ENCODE measurements around the gene SHISAL1. TPM values are rescaled to one million over a fixed set of nuclear protein-coding genes. Genes with fewer than 3 reads are reported as not detected.

Gene SHISAL1
- total RNA-seq, 2 experiments from 2014 or later, result not detected

- H3K27ac Mint-ChIP-seq, result no peak overlapping the region
- peaks cover 8% of the 10 kb centered on the region for H3K27me3 Mint-ChIP-seq
- no peak overlapping the region for H3K4me3 Mint-ChIP-seq
- DNase-seq, result no peak
- POLR2A ChIA-PET, result no interaction called here
- H3K4me1 Mint-ChIP-seq, result no peaks in the 10 kb centered on the region
- ATAC-seq (ENCODE audit: low read depth), result no peak
- H3K9me3 Mint-ChIP-seq, result no peaks in the 10 kb centered on the region
- no peaks in the 10 kb centered on the region for H3K36me3 Mint-ChIP-seq
These were observed 14.2 kb downstream of the SHISAL1 start for GRCh38 chr22:44298406-44299091.

- H3K27me3 Mint-ChIP-seq, result peaks cover 8% of the 10 kb centered on the region
- H3K36me3 Mint-ChIP-seq, result no peaks in the 10 kb centered on the region
- no peak overlapping the region for H3K27ac Mint-ChIP-seq
- no peak for DNase-seq
- H3K4me1 Mint-ChIP-seq, result no peaks in the 10 kb centered on the region
- H3K9me3 Mint-ChIP-seq, result no peaks in the 10 kb centered on the region
- no peak overlapping the region for H3K4me3 Mint-ChIP-seq
- no peak for ATAC-seq (ENCODE audit: low read depth)
- POLR2A ChIA-PET, result no interaction called here
These were observed 15.2 kb downstream of the SHISAL1 start for GRCh38 chr22:44297470-44298061.

GRCh38 chr22:44295406-44295805, 17.3 kb downstream of the SHISAL1 start:
- H3K27ac Mint-ChIP-seq, result no peak overlapping the region
- ATAC-seq (ENCODE audit: low read depth), result no peak
- no peaks in the 10 kb centered on the region for H3K4me1 Mint-ChIP-seq
- no peaks in the 10 kb centered on the region for H3K9me3 Mint-ChIP-seq
- H3K27me3 Mint-ChIP-seq, result peaks cover 8% of the 10 kb centered on the region
- DNase-seq, result no peak
- no peak overlapping the region for H3K4me3 Mint-ChIP-seq
- no peaks in the 10 kb centered on the region for H3K36me3 Mint-ChIP-seq
- POLR2A ChIA-PET, result no interaction called here

DNA sequence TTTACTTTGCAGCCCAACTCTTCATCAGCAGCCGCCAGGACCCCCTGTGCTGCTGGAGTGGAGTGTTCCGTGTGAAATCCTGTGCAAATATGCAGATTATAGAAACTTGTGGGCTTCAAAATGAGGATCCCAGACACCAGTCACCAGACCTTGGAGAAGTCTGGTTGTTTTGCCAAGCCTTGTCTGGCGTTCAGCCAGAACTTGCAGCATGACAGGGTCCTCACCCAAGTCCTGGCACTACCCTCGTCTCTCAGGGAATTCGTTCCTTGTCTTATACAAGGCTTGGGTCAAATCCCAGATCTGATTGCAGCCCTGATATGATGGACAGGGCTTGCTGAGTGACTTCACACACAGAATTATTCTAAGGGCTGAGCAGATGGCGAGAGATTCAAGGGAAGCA, 18.9 kb downstream of the SHISAL1 start:
- H3K9me3 Mint-ChIP-seq, result no peaks in the 10 kb centered on the region
- H3K36me3 Mint-ChIP-seq, result no peaks in the 10 kb centered on the region
- DNase-seq (no peak), ATAC-seq (ENCODE audit: low read depth) (no peak)
- no peaks in the 10 kb centered on the region for H3K27me3 Mint-ChIP-seq
- no peak overlapping the region for H3K4me3 Mint-ChIP-seq
- no peaks in the 10 kb centered on the region for H3K4me1 Mint-ChIP-seq
- no peak overlapping the region for H3K27ac Mint-ChIP-seq
- POLR2A ChIA-PET, result no interaction called here

DNA sequence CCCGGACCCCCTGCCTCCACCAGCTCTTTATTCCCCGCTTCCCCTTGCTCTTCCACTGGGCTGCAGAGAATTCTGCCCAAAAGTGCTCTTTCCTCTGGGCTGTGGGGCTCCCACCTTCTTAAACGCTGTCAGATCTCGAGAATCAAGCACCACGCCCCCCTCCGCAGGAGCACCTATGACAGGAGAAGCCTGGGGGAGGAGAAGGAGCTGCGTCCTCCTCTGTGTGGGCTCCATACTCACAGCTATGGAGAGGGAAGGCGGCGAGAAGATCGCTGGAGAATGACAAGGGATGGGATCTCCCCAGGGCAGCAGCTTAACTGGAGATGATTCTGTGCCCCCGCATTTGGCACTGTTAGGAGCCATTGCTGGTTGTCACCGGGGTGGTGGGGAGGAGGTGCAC, 19.7 kb downstream of the SHISAL1 start:
- Mint-ChIP-seq H3K27me3 (no peaks in the 10 kb centered on the region), H3K4me3 (no peak overlapping the region), H3K36me3 (no peaks in the 10 kb centered on the region), H3K27ac (no peak overlapping the region), H3K9me3 (no peaks in the 10 kb centered on the region), H3K4me1 (no peaks in the 10 kb centered on the region)
- POLR2A ChIA-PET, result no interaction called here
- ATAC-seq (ENCODE audit: low read depth), result no peak
- DNase-seq, result no peak

DNA sequence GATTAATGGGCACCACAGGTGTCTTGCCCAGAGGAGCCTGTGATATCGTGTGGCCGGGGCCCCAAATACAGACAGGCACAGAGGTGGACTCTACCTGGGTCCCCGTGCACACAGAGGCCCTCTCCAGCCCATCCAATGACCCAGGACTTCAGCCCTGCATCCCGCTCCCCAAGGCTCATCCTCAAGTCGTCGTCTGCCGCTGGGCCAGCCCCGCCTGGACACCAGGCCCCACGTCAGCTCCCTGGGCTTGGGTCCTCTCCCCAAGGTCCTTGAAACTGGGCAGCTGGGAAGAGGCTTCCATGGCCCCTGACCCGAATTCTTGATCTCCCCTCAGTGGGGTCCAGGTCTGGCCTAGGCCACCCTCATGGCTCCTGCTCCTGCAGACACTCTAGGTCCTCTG, 20.2 kb downstream of the SHISAL1 start:
- H3K9me3 Mint-ChIP-seq, result no peaks in the 10 kb centered on the region
- H3K4me1 Mint-ChIP-seq, result no peaks in the 10 kb centered on the region
- H3K36me3 Mint-ChIP-seq, result no peaks in the 10 kb centered on the region
- POLR2A ChIA-PET, result no interaction called here
- no peaks in the 10 kb centered on the region for H3K27me3 Mint-ChIP-seq
- ATAC-seq (ENCODE audit: low read depth), result no peak
- no peak overlapping the region for H3K27ac Mint-ChIP-seq
- DNase-seq, result no peak
- H3K4me3 Mint-ChIP-seq, result no peak overlapping the region

DNA sequence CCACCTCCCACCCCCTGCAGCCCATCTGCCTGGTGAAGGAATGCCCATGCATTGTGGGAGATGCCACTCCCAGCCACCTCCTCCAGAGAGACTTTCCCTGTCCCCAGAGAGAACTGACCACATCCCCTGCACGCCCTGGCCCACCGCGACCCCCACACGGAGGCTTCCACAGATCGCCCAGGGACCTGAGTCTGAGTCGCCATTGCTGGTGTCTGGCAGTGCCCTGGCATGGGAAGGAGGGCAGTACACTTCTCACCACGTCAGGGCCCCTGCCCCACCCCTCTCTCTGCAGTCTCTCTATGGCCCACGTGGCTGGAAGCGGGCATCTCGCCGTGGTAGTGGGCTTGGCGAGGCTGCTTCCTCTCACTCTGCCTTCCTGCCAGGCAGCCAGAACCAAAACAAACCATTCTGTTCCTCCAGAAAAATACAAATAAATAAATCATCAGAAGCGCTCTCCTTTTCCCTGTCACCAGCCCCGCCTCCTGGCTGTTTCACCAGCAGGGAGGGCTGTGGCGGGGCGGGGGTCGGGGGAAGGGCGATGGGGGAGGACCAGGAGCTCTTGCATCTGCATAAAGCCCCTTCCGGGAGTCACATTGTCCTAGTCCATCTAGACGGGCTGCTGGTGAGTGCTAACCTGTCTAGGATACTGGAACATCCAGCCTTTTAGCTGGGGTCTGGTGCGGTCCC, 20.9 kb downstream of the SHISAL1 start:
- Mint-ChIP-seq H3K4me3 (no peak overlapping the region), H3K9me3 (no peaks in the 10 kb centered on the region), H3K27me3 (no peaks in the 10 kb centered on the region), H3K4me1 (no peaks in the 10 kb centered on the region), H3K36me3 (no peaks in the 10 kb centered on the region), H3K27ac (no peak overlapping the region)
- no peak for DNase-seq
- ATAC-seq (ENCODE audit: low read depth), result no peak
- POLR2A ChIA-PET, result no interaction called here

- POLR2A ChIA-PET, result no interaction called here
These were observed 21.5 kb downstream of the SHISAL1 start for GRCh38 chr22:44291265-44291664.

GRCh38 chr22:44289414-44290171, 23.2 kb downstream of the SHISAL1 start:
- H3K4me3 Mint-ChIP-seq, result no peak overlapping the region
- POLR2A ChIA-PET, result no interaction called here

More at GRCh38 chr22:44291265-44291664, 21.5 kb downstream of the SHISAL1 start:
- no peaks in the 10 kb centered on the region for H3K36me3 Mint-ChIP-seq
- no peaks in the 10 kb centered on the region for H3K4me1 Mint-ChIP-seq
- ATAC-seq (ENCODE audit: low read depth) (no peak), DNase-seq (no peak)
- H3K27ac Mint-ChIP-seq, result no peak overlapping the region
- H3K9me3 Mint-ChIP-seq, result no peaks in the 10 kb centered on the region
- H3K27me3 Mint-ChIP-seq, result no peaks in the 10 kb centered on the region
- H3K4me3 Mint-ChIP-seq, result no peak overlapping the region

DNA sequence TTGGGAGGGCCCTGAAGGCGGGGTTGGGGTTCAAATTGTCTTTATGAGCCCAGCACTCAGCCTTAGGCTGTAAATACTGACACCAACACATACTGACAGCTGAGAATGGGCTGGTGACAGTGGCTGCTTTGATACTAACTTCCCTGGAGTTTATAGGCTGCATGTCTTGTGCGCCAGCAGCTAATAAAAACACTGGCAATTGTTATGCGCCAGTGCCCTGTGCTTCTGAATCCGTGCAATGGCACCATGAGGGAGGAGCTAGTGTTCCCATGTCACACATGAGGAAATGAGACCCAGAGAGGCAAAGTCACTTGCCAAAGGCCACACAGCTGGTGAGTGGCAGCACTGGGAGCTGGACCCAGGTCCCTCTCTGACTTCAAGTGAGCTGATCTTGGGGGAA, 23.8 kb downstream of the SHISAL1 start:
- Mint-ChIP-seq H3K4me3 (no peak overlapping the region), H3K27ac (no peak overlapping the region), H3K4me1 (no peaks in the 10 kb centered on the region), H3K27me3 (no peaks in the 10 kb centered on the region), H3K9me3 (no peaks in the 10 kb centered on the region), H3K36me3 (no peaks in the 10 kb centered on the region)
- POLR2A ChIA-PET, result no interaction called here
- no peak for DNase-seq
- ATAC-seq (ENCODE audit: low read depth), result no peak

More at GRCh38 chr22:44289414-44290171, 23.2 kb downstream of the SHISAL1 start:
- ATAC-seq (ENCODE audit: low read depth), result no peak
- H3K4me1 Mint-ChIP-seq, result no peaks in the 10 kb centered on the region
- H3K9me3 Mint-ChIP-seq, result no peaks in the 10 kb centered on the region
- no peaks in the 10 kb centered on the region for H3K27me3 Mint-ChIP-seq
- DNase-seq, result no peak
- H3K36me3 Mint-ChIP-seq, result no peaks in the 10 kb centered on the region
- no peak overlapping the region for H3K27ac Mint-ChIP-seq

GRCh38 chr22:44287741-44288140, 25.0 kb downstream of the SHISAL1 start:
- Mint-ChIP-seq H3K36me3 (no peaks in the 10 kb centered on the region), H3K27me3 (no peaks in the 10 kb centered on the region)
- POLR2A ChIA-PET, result no interaction called here

DNA sequence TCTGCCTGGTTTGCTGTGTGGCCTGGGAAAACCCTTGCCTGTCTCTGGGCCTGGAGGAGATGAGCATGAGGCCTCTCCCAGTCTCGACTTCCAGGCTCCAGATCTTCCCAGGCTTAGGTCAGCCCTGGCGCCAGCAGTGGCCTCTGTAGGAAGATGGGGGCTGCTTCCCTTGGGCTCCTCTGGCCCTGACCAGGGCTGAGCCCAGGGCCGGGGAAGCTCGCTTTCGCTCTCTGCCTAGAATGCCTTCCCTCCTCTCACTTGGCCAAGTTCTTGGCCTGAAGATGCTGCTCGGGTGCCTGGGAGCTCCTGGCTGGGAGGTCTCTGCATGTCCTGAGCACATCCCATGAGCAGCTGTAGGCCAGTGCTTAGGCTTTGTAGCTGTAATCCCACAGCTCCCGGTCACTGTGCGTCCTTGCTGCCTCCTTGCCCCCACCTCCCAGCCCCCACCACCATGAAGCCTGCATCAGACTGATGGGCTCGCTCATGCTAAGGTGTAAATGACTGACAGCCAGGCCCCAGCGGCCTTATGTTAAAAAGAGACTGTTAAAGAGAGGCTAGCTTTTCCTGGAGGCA, 25.5 kb downstream of the SHISAL1 start:
- ATAC-seq (ENCODE audit: low read depth), result no peak
- Mint-ChIP-seq H3K36me3 (no peaks in the 10 kb centered on the region), H3K27me3 (no peaks in the 10 kb centered on the region), H3K27ac (no peak overlapping the region), H3K4me3 (no peak overlapping the region), H3K4me1 (no peaks in the 10 kb centered on the region), H3K9me3 (no peaks in the 10 kb centered on the region)
- no peak for DNase-seq
- POLR2A ChIA-PET, result no interaction called here

More at GRCh38 chr22:44287741-44288140, 25.0 kb downstream of the SHISAL1 start:
- no peak overlapping the region for H3K27ac Mint-ChIP-seq
- H3K4me1 Mint-ChIP-seq, result no peaks in the 10 kb centered on the region
- H3K4me3 Mint-ChIP-seq, result no peak overlapping the region
- ATAC-seq (ENCODE audit: low read depth) (no peak), DNase-seq (no peak)
- no peaks in the 10 kb centered on the region for H3K9me3 Mint-ChIP-seq

GRCh38 chr22:44286646-44287045, 26.1 kb downstream of the SHISAL1 start:
- POLR2A ChIA-PET, result no interaction called here
- no peak for ATAC-seq (ENCODE audit: low read depth)
- Mint-ChIP-seq H3K27me3 (no peaks in the 10 kb centered on the region), H3K36me3 (no peaks in the 10 kb centered on the region), H3K27ac (no peak overlapping the region), H3K9me3 (no peaks in the 10 kb centered on the region), H3K4me3 (no peak overlapping the region), H3K4me1 (no peaks in the 10 kb centered on the region)
- DNase-seq, result no peak

Measured in activated naive CD8-positive, alpha-beta T cell treated with anti-CD3 and anti-CD28 coated beads, Interleukin-2, amount 10 ng/mL, durations not matched to agents 7 days and 5 days (primary cell).